Measurements from ENCODE around the gene PTH2R. TPM values are rescaled to one million over a fixed set of nuclear protein-coding genes. Genes with fewer than 3 reads are reported as not detected.

Gene PTH2R
- total and polyA plus RNA-seq, 2 of the 4 experiments (the other 2 are of a cell fraction), result under 0.01 TPM; not detected in 1

GRCh38 chr2:208501206-208501605 lies 94.6 kb downstream of the PTH2R start:
- no peak overlapping the region for H2BK5ac ChIP-seq (ENCODE audit: low read depth, low read length, poor library complexity, severe bottlenecking)
- no CpG with 5 or more reads among the region's 7 CpGs for WGBS, 2 experiments (ENCODE audit: extremely low coverage in 2 of 2, insufficient read length in 1 of 2)

More at GRCh38 chr2:208501206-208501605, 94.6 kb downstream of the PTH2R start:
- Histone ChIP-seq H3K9me3 (ENCODE audit: control insufficient read depth, insufficient read depth, low read length) (peaks cover 5% of the 10 kb centered on the region), H3K9me1 (ENCODE audit: insufficient read depth, low read length) (no peaks in the 10 kb centered on the region), H3K56ac (ENCODE audit: extremely low read depth, insufficient read depth, low read length) (no peak overlapping the region), H3K4me2 (ENCODE audit: low read depth, low read length) (no peak overlapping the region), H2AFZ (replicated peaks; ENCODE audit: low read length, poor library complexity) (no peak overlapping the region), H3K36me3 (ENCODE audit: control insufficient read depth, insufficient read depth, low read length) (no peaks in the 10 kb centered on the region), H2BK20ac (ENCODE audit: low read depth, low read length) (no peak overlapping the region), H3K79me1 (ENCODE audit: low read depth in 1 of 2, low read length in 2 of 2) (no peaks in the 10 kb centered on the region), H4K8ac (ENCODE audit: low read depth in 2 of 2, low read length in 2 of 2) (no peak overlapping the region), H4K91ac (ENCODE audit: insufficient read depth, low read depth, low read length) (no peak overlapping the region), H3K23ac (ENCODE audit: low read depth, low read length) (no peak overlapping the region), H4K5ac (ENCODE audit: low read depth, low read length) (no peak overlapping the region), H3K18ac (ENCODE audit: low read depth, low read length) (no peak overlapping the region), H2AK9ac (replicated peaks; ENCODE audit: low read depth, low read length, poor library complexity) (no peak overlapping the region), H3K4me1 (ENCODE audit: control insufficient read depth, insufficient read depth, low read length) (no peaks in the 10 kb centered on the region), H2AK5ac (ENCODE audit: low read depth, low read length) (no peak overlapping the region), H3K4ac (ENCODE audit: low read depth, low read length) (no peak overlapping the region), H3K4me3 (ENCODE audit: insufficient read depth, low read depth, low read length) (no peak overlapping the region), H3K9ac (ENCODE audit: low read depth, low read length) (no peak overlapping the region), H2BK15ac (ENCODE audit: low read depth, low read length) (no peak overlapping the region), H3K14ac (replicated peaks; ENCODE audit: low read depth, low read length) (no peak overlapping the region), H4K20me1 (ENCODE audit: insufficient read depth, low read length) (no peaks in the 10 kb centered on the region), H3K27ac (ENCODE audit: insufficient read depth, low read length) (no peak overlapping the region), H2BK120ac (ENCODE audit: low read depth, low read length) (no peak overlapping the region), H3K27me3 (ENCODE audit: control insufficient read depth, insufficient read depth, low read length) (no peaks in the 10 kb centered on the region)
- intact Hi-C loops (cut with micrococcal nuclease), result no loop called here
- ATAC-seq (ENCODE audit: low read depth) (no peak), DNase-seq (no peak)
- dilution Hi-C loops (cut with HindIII; ENCODE audit: low sequenced_read_pairs, unreplicated experiment), result no loop called here
- ChIA-PET CTCF (no interaction called here), POLR2A (ENCODE audit: unreplicated experiment) (no interaction called here)
- TF ChIP-seq MAZ (IDR thresholded peaks at IDR 0.05; ENCODE audit: borderline replicate concordance, low read depth, low read length) (no peak), SMC3 (IDR thresholded peaks at IDR 0.05; ENCODE audit: low read depth, low read length) (no peak), CHD1 (IDR thresholded peaks at IDR 0.05; ENCODE audit: low read depth, low read length) (no peak), ELK1 (IDR thresholded peaks at IDR 0.05; ENCODE audit: borderline replicate concordance, low read depth, low read length) (no peak)
- no TSS peak for BruUV-seq (replicated peaks)
- in situ Hi-C loops (cut with MboI; ENCODE audit: low sequenced_read_pairs), result no loop called here

Measured in IMR-90 (cell line).